Ovary (tissue), 9 donors: ENCODE data around the gene TOMM7. TPM values are rescaled to one million over a fixed set of nuclear protein-coding genes. Genes with fewer than 3 reads are reported as not detected.
A peak's percentile ranks its signal among the peaks of the same experiment; 100 is the strongest.
"Not testable (repeated sequence)": the region's sequence is repeated elsewhere in the genome, so short reads cannot be mapped to it uniquely, and the experiment has no call there.

Experiments
- DNase-seq, 5 donors: peaks; one replicate each; pipeline ENCODE4 v3.0.0-alpha.2; 2019 to 2020
- H3K27ac ChIP-seq, 2 donors: fragments of 200-600 bp; one replicate each; pipeline versions ENCODE4 v1.5.1 to v1.8.0; 2019 to 2022
- H3K27me3 ChIP-seq: fragments of 200-600 bp; one replicate; pipeline ENCODE4 v1.8.0; 2022
- H3K36me3 ChIP-seq: fragments of 200-600 bp; sonication (generic); one replicate; pipeline ENCODE4 v1.5.1; 2019
- H3K4me1 ChIP-seq: one replicate; pipeline ENCODE4 v1.8.1; 2013; ENCODE audit warnings: mild to moderate bottlenecking, moderate library complexity; ENCODE audit not compliant: insufficient read depth
- H3K4me3 ChIP-seq: fragments of 200-600 bp; sonication (generic); one replicate; pipeline ENCODE4 v1.5.1; 2017
- H3K9me3 ChIP-seq, 2 donors: fragments of 200-600 bp in 1 of 2; sonication (generic) in 1 of 2; one replicate each; pipeline versions ENCODE4 v1.5.1 to v1.8.1; 2013 to 2019; ENCODE audit warnings: mild to moderate bottlenecking in 1 of 2, moderate library complexity in 1 of 2
- CTCF ChIP-seq, 3 donors: fragments of 450-650 bp in 2 of 3; fragments of 200-600 bp in 1 of 3; IDR thresholded peaks; one replicate each; pipeline versions ENCODE4 v1.5.1 to v1.8.0; 2016 to 2022; ENCODE audit warnings: antibody characterized with exemption in 3 of 3, mild to moderate bottlenecking in 1 of 3
- EP300 ChIP-seq: sonication (generic); formaldehyde crosslinking; IDR thresholded peaks from one replicate; pipeline ENCODE4 v1.6.1; 2017; ENCODE audit warnings: antibody characterized with exemption
- POLR2A ChIP-seq: fragments of 450-650 bp; IDR thresholded peaks from one replicate; pipeline ENCODE4 v1.6.1; 2017; ENCODE audit warnings: antibody characterized with exemption, mild to moderate bottlenecking, moderate library complexity
- WGBS, 3 donors: extraction: QIAGEN DNeasy Blood & Tissue Kit in 1 of 3; methylation state at CpG; one replicate each; pipeline versions ENCODE4 v1.1.5 to v1.1.7; 2013 to 2017; 5-methylcytosine and 5-hydroxymethylcytosine counted together
- intact Hi-C, 4 donors: fragments of 100-400 bp; cut with DNase I; formaldehyde crosslinking; loops; one replicate each; pipeline versions ENCODE4 v1.11.0 to v1.15.1; 2022 to 2023
- polyA plus RNA-seq, 2 donors: library from polyadenylated mRNA; stranded (reverse); fragments of 200-250 nt in 1 of 2; fragments of 350-450 nt in 1 of 2; fragmentation: Illumina TruSeq in 1 of 2; extraction: RNeasy Lipid Tissue Mini Kit (QIAGEN cat#74804) in 1 of 2; gene quantifications; one replicate each; pipeline ENCODE4 v1.2.3, GENCODE V29; 2013 to 2014
- total RNA-seq, 7 donors: library from RNA; depleted of rRNA in 2 of 7; stranded (reverse); fragments of >200 nt in 2 of 7; fragmentation: NEBNext Ultra II Directional in 3 of 7; extraction: Animal tissue kit (Norgen Biotek cat#: 25700) in 3 of 7; gene quantifications; one replicate each; pipeline versions ENCODE4 v1.1.0 to v1.2.4, GENCODE V29; 2016 to 2023
- donor health status: DM: no; HTN: no; CAD: no; lungs with moderate emphysema.
- donor health status: DM: no; HTN: no; CAD: no.
- donor health status: Bipolar disorder and iron deficiency.
- donor health status: DM: yes; HTN: yes; CAD: no.
- donor health status: DM: no; HTN: no; CAD: no.
- donor health status: DM: yes; HTN: yes; CAD: no.

Gene TOMM7
- total and polyA plus RNA-seq, 9 donors = 267 to 869 (median 586) TPM

- TF ChIP-seq EP300 (no peak), POLR2A (no peak), CTCF (IDR thresholded peaks at IDR 0.05) (no peak)
- H3K27ac ChIP-seq = no peak overlapping the region
- intact Hi-C loops = no loop called here
These were observed 19.8 kb upstream of the TOMM7 start for GRCh38 chr7:22842383-22842941.

GRCh38 chr7:22841954-22842353 is 19.3 kb upstream of the TOMM7 start:
- TF ChIP-seq CTCF (IDR thresholded peaks at IDR 0.05) (no peak), EP300 (no peak), POLR2A (no peak)
- H3K27ac ChIP-seq = no peak overlapping the region
- no peak overlapping the region for H3K4me3 ChIP-seq
- 66 to 75% (median 69%) methylated on average over 10 of the region's 10 CpGs for WGBS, 3 donors
- H3K9me3 ChIP-seq = no peaks in the 10 kb centered on the region
- intact Hi-C loops = no loop called here
- no peak for DNase-seq
- H3K27me3 ChIP-seq = no peaks in the 10 kb centered on the region
- H3K36me3 ChIP-seq = no peaks in the 10 kb centered on the region
- no peaks in the 10 kb centered on the region for H3K4me1 ChIP-seq

More at GRCh38 chr7:22842383-22842941, 19.8 kb upstream of the TOMM7 start:
- Histone ChIP-seq H3K4me1 (no peaks in the 10 kb centered on the region), H3K27me3 (no peaks in the 10 kb centered on the region), H3K9me3 (no peaks in the 10 kb centered on the region), H3K4me3 (no peak overlapping the region), H3K36me3 (no peaks in the 10 kb centered on the region)
- 70 to 80% (median 75%) methylated on average over 6 of the region's 6 CpGs for WGBS, 3 donors
- DNase-seq = no peak

- Histone ChIP-seq H3K9me3 (no peaks in the 10 kb centered on the region), H3K4me3 (no peak overlapping the region), H3K27me3 (no peaks in the 10 kb centered on the region), H3K27ac (no peak overlapping the region), H3K4me1 (peaks cover 3% of the 10 kb centered on the region), H3K36me3 (no peaks in the 10 kb centered on the region)
- TF ChIP-seq EP300 (no peak), CTCF (IDR thresholded peaks at IDR 0.05) (no peak), POLR2A (no peak)
- DNase-seq = no peak
- intact Hi-C loops = no loop called here
- 50 to 64% (median 62%) methylated on average over 6 of the region's 6 CpGs for WGBS, 3 donors
These were observed 14.7 kb upstream of the TOMM7 start for GRCh38 chr7:22837308-22837707.

- H3K4me1 ChIP-seq, H3K27me3 ChIP-seq, H3K36me3 ChIP-seq, H3K27ac ChIP-seq, DNase-seq, H3K4me3 ChIP-seq, H3K9me3 ChIP-seq, intact Hi-C loops: not testable (repeated sequence)
- WGBS, 3 donors = 90 to 92% (median 92%) methylated on average over 2 of the region's 2 CpGs
These were observed 13.9 kb upstream of the TOMM7 start for GRCh38 chr7:22836506-22836905.

- no peak for DNase-seq
- Histone ChIP-seq H3K4me3 (no peak overlapping the region), H3K27me3 (no peaks in the 10 kb centered on the region), H3K36me3 (no peaks in the 10 kb centered on the region), H3K27ac (peak overlapping the region in 1 of 2 donors; percentile 20), H3K9me3 (no peaks in the 10 kb centered on the region), H3K4me1 (peaks cover 3% of the 10 kb centered on the region)
- WGBS, 3 donors = 7 to 11% (median 11%) methylated on average over 3 of the region's 3 CpGs
- TF ChIP-seq POLR2A (no peak), EP300 (no peak), CTCF (IDR thresholded peaks at IDR 0.05) (no peak)
- intact Hi-C loops = no loop called here
These were observed 11.3 kb upstream of the TOMM7 start for GRCh38 chr7:22833957-22834356.
